A172 (cell line): ENCODE data around the gene TMEM255A. TPM values are rescaled to one million over a fixed set of nuclear protein-coding genes. Genes with fewer than 3 reads are reported as not detected.

Source experiments
- DNase-seq: peaks from one replicate; pipeline ENCODE4 v3.0.0-alpha.2; 2015; ENCODE audit warnings: low spot score
- total RNA-seq: library from RNA; depleted of rRNA; stranded (reverse); fragments of >200 nt; shearing (Covaris generic); gene quantifications from 2 replicates; pipeline ENCODE4 v1.2.3, GENCODE V29; 2014

Gene TMEM255A
- total RNA-seq, 1 experiment from 2014 or later, result 4.0 TPM

DNA sequence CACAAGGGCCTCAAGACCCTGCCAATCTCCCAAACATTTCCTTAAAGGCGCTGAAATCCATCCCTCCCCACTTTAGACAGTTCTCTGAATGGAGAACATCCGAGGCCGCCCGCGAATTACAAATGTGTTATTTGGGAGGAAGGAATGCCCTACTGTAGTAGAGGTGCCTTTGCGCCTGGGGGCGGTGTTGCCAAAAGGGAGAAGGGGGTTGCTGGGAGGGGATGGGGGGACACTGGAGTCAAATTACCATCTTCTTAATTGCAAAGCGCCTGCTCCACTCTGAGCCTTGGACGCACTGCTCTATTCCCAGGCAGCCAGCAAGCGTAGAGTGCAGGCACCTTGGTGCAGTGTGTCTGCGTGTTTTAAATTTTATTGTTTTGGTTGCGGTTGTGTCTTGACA lies 2.7 kb downstream of the TMEM255A start:
- no peak for DNase-seq

DNA sequence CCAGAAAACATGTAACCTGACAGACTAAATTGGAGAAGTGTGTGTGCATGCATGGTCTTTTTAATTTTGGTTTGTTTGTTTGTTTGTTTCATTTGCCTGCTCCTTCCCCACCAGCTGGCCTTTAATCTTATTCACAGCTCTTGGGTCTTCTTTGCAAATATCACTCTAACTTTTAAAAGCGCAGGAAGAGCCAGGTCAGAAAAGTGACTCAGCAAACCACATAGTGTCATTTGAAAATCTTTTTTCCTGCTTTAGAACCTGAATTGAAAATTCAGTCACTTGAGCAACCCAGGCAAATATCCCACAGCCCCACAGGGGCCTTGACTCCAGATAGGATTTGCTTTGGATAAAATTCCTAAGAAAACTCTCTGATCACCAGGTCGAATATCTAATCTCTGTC lies 4.6 kb downstream of the TMEM255A start:
- peak; percentile 4 for DNase-seq

DNA sequence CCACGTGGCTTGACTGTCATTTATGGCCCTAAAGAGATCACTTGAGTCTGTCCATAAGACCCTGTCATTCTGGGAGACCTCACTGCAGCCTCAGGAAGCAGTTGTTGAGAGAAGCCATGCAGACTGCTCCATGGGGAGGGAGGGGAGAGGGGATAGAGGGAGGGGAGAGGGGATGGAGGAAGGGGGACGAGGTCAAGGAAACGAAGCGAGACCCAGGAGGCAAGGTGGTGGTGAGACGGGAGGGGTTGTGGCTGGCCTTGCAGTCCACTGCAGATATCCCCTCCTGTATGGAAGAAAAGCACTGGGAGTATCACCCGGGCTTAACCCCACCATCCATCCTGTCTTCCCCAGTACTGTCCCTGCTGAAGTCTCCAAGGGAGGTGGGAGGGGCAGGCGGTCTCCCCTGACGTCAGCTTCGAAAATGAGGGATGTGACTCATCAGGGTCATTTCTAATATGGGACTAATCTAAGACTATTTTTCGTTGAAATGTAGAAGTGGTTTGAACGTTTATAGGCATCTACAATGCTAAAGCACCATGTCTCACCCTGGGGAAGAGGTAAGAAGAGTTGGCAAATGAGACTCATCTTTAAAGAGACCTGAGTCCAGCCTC lies 5.6 kb downstream of the TMEM255A start:
- no peak for DNase-seq

DNA sequence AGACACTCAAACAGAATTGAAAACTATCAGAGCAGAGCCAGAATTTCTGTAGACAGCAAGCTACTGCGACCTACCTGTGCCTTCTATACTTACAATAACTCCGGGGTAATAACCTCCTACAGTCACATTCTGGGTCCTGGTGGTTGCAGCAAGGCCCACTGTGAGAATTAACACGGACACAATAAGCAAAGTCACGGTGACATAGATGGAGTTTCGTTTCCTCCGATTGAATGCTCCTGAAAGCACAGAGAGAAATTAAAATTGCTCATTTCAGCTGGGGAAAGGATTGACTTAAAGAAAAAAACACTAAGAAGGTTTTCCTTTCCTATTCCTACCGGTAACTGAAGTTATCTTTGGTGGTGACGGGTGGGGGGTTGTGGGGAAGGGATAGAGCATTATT lies 7.0 kb downstream of the TMEM255A start:
- DNase-seq, result no peak

DNA sequence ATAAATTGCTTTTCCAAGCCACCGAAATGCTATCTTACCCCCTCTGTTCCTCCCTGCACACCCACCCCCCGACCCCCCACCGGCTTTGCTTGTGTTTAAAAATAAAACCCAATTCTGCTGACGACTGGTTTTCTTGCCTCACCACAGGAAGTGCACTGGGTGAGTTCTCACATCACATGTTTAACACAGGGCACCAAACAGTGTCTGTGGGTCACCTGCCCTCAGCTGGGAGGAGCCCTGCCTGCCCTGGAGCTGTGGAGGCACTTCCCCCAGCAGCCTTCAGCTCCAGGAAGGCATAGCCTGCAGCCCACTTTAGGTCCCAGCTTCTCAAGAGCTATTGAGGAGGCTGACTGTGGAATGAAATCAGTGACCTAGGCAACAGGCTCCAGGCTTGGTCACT lies 8.8 kb downstream of the TMEM255A start:
- no peak for DNase-seq

DNA sequence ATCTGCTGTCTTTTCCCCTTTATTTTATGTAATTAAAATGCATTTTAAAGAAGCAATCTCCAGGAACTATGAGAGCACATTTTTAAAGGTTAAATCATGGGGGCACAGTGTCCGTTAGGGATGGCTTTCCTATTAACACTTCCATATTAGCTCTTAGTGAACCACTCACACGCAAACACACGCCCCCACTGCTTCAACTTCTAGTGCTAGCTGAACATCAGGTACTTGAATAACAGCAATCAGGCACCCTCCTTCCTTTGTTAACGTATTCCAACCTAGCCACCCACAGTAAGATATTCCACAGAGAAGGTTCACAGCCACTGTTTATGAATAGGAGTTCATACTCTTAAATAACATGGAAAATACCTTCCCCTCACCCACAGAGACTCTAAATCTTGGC lies 9.3 kb downstream of the TMEM255A start:
- DNase-seq, result no peak

DNA sequence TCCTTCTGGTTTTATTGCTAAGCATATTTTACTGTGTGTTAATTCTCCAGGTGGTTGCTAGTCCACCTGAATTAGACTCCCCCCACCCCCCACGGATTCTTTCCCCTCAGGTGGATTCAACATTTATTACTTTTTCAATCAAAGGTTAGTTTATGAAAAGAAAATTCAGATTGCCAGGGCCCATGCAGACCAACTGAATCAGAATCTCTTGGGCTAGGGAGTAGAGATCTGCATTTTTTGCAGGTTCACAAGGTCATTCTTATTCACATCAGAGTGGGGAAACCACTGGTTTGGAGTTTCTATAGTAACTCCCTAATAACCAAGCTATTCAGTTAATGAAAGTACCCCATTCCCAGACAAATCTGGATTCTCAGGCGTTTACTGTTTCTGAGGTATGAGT lies 9.8 kb downstream of the TMEM255A start:
- no peak for DNase-seq

DNA sequence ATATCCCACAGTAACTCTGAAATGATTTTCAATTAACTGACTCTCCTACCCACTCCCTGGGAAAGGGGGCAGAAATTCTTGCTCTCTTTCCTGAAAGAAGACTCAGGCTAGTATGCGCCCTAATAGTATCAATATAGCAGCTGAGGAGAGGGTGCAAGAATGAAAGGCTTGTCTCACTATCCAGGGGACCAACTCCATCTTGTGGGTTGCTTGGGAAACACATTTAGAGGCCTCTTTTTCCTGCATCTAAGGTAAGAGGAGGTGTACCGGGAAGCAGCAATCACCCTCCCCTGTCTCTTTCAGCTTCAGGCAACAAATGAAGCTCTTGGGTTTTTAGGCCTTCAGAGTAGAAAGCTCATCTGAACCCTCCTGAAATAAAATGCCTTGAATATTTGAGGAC lies 11.3 kb downstream of the TMEM255A start:
- no peak for DNase-seq

DNA sequence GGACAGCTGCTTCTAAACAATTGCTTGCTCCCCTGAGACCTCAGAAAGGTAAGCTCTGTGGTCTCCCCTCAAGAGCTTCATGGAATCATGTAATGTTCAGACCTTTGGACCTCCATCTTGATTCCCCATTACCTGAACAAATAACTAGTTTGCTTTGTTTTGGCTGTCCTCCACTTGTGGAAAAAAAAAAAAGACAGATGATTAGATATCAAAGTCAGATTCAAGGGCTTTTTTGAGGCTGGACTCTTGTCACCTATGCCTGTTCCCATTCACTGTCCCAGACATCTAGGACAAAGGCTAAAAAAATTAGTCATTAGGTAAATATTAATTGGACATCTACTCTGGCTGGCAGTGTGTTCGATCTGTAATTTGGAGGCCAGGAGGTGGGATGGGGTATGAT lies 13.3 kb downstream of the TMEM255A start:
- DNase-seq, result no peak

DNA sequence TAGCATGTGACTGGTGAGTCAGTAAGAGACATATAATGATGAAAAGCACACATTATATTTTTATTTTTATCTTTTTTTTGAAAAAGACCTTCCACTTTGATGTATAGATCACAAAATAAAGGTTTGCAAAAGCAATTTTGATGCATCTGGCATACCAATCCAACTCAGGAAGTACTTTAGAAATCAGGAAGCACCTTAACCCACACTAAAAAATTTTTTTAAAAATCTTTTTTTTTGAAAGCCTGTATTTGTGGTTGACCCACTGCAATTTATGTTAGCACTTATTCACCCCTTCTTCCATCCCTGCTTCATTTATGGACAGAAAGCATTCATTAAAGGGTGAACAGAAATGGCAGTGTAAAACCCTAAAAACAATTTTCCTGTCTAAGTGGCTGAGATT lies 16.6 kb downstream of the TMEM255A start:
- no peak for DNase-seq

DNA sequence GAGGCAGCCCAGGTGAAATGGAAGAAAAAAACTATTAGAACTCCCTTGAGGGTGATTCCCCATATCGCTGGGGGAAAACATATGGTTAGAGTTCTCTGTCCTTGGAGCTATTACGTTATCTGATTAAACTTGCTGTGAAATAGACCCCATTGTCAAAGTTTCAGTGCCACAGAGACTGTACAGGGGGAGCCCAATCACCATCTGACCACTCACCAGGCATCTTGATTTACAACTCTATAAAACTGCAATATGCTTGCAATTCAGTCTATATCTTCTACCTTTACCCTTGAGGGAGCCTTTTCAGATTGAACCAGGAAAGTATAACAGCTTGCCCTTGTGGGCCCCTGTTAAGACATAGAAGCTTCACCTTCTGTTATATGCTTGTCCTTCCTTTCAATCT lies 18.2 kb downstream of the TMEM255A start:
- DNase-seq, result no peak

DNA sequence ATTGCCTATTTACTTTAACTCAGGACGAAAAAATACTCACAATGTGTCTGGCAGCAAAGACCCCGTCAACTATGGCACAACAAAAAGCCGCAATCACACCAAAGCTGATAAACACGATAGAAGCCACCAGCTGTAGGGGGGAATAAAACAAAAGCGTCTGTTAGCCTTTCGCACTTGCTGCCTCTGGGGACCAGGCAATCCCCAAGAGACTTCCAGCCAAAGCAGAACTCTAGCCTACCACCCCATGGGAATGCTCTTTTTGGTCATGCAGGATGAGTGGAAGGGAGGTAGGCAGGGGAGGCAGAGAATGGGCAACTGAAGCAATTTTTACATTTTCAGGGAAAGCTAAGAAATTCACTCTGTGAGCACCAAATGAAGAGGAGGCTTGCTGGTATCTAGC lies 20.1 kb downstream of the TMEM255A start:
- DNase-seq, result no peak

DNA sequence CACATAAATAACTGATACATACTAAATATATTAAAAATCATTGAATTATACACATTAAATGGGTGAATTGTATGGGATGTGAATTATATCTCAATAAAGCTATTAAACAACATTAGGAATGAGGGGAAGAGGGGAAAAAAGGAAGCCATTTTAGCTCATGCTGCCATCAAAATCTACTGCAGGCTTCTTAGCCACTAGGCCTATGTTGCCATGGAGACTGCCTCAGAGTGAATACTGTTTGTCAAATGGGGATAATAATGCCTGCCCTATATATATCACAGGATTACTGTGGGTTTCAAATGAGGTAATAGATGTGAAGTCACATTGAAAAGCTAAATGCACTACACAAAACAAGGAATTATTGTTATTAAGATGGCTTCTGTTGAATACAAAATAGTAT lies 21.2 kb downstream of the TMEM255A start:
- no peak for DNase-seq

DNA sequence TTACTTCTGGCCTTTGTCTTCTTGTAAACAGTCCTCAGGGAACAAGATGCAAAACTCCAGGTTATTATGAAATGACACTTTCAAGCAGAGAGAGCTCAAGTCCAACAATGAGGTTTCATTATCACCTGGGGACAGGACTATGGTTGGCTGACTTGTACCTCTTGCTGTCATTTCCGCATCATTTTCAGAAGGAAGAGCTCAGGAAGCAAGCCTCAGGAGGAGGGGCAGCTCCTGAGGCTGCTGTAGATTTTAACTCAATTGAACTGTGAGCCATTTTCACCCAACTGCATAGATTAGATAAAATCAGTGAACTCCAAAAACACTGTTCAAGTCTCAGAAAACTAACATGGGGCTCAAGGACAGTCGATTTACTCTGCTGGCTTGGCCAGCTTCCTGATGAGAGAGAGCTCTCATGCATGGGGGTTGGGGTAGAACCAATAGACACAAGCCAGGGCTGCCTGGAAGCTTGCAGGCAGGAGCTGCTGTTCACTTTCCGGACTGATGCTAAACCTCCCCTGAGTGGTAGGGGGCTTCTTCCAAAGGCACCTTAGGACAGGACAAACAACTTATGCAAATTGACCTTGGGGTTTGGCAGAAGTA lies 23.6 kb downstream of the TMEM255A start:
- DNase-seq, result no peak

DNA sequence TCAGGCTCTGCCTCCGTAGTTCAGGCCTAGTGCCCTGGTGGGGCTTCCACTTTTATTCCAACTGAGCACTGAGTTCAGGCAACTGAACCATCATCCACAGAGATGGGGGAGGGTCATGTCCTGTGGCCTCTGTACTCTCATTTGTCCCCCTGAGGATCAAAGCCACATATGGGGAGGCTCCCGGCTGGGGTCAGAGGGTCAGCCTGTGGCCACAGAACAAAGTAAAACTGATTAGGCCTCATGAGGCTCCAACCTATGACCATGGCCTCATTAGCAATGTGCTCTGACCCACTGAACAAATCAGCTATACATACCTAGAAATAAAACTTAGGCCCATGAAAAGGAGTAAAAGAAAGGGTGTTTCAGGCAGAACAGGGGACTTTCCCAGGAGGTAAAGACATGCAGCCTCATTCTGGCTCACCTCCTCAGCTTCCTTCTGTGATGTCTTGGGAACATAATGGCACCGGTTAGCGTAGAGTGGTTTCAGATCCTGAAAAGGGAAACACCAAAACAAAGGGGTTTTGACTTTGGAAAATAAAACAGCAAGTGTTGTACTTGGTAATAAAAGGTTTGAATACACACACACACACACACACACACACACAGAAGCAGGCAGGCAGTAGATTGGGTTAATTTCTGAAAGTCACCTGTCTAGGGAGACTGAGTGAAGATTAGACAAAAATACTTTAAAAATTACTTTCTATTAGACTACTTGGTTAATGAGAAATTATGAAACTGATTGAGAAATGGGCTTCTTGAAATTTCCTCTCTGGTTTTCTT lies 24.3 kb downstream of the TMEM255A start:
- no peak for DNase-seq

DNA sequence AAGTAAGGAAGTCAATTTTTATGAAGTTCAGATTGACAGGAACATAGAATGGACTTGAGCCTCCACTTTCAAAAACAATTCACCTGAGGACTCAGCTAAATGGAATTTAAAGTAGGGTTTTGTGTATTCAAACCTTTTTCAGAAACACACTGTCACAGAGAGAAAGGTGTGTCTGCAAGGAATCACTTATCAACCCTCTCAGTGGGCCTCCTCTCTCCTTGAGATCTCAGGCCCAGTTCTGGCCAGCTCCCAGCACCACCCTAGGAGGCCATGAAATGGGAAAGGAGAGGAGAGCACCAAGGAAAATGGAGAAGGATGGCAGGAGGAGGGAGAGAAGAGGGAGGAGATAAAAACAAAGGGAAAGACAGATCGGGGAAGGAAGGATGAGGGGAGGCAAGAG lies 28.6 kb downstream of the TMEM255A start:
- DNase-seq, result no peak

DNA sequence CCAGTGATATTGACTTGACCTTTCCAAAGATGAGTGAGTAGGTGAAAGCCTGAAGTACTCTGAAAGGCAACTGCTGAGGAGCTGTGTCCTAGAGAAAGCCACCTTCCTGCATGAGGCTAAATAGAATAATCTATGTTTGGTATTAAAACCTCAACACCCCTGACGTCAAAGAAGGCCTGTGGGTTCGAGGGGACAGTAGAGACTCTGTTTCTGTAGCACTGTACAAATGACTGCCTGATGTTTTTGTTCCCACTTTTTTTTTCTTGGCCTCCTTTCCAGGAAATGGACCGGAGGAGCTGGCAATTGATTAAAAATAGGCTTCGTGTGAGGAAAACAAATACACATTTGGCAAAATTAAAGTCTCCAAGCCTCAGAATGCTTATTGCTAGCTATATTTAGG lies 29.5 kb downstream of the TMEM255A start:
- DNase-seq, result no peak

DNA sequence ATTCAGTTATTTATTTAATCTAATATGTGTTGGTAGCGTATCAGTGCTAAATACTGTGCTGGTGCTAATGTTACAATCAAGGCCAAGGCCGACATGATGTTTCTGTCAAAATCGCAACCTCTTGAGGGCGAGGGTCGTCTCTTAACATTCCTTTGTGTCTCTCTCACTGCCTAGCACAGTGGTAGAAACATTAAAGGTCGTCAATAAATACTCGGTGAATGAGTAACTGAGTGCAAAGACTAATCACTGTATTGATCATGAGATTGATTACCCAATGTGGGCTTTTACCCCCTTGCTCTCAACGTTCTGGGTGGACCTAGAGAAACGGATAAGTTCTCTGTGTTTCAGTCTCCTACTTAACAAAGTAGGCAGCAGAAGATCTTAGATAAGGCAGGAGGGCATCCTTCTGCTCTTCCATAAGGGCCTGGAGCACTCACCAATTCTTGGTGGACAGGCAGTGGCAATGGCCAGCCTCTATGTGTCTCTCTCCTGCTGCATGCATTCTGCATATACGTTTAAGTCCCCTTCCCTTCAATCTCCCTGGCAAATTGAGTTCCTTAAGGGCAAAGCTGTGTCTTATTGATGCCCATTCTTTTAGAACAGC lies 30.1 kb downstream of the TMEM255A start:
- no peak for DNase-seq

DNA sequence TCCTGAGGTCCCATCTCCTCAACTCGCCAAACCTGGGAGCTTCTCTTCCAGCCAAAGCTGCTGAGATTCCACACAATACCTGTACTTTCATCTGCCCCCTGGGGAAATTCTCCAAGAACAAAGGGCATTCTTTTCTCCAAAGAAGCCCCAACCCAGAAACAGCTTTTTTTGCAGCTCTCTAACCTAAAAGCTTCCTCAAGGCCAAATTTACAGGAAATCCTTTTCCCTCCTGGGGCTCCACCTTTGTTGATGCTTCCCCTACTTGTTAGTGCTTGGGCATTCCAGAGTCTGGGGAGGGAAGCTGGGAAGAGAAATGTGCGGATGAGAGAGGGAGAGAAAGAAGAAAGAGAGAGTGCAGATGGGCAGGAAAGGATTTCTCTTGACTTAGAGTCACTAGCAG lies 36.3 kb downstream of the TMEM255A start:
- no peak for DNase-seq

DNA sequence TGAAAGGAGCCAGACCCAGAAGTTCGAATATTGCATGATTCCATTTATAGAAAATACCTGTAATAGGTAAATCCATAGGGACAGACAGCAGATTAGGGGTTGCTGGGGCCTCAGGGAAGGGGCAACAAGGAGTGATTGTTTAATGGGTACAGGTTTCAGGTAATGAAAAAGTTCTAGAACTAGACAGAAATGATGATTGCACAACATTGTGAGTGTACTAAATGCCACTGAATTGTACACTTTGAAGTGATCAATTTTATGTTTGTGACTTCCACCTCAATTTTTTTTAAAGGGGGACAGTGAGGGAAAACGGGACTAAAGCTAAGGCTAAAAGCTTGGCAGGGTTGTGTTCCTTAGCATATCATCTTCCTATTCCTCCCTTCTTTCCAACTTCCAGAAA lies 37.1 kb downstream of the TMEM255A start:
- no peak for DNase-seq

DNA sequence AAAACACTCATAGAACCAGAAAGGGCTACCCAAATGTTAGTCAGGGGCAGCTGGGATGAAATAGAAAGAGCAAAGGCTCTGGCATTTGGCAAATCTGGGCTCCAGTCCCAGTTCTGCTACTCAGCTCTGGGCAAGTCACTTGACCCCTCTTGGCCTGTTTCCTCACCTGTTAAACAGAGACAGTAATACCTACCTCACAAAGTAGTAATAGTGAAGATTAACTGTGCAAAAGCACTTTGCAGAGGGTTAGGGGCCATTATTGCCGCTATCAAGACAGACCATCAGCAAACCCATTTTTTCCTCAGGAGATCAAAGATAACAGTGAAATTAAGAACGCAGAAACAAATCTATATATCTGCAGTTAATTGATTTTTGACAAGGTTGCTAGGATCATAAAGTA lies 40.0 kb downstream of the TMEM255A start:
- no peak for DNase-seq

DNA sequence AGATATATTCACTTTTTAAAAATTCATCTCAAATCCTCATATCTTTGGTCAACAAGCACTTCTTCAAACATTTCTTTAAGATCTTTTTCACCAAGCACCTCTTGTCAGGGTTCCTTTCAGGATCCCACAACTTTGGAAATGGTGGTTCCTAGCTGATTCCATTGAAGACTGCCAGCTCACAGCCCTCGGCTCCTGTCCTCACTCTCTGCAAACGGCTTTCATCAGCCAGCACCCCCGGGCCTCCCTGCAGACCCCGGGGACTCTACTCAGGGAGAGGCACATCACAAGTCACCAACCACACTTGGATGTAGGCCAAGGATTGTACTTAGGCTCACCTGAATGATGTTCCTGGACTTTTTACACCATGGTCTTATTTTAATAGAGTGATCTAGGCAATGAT lies 40.7 kb downstream of the TMEM255A start:
- DNase-seq, result no peak
